Left ventricle myocardium inferior (tissue), 1 donor: ENCODE data around the gene RIN3. TPM values are rescaled to one million over a fixed set of nuclear protein-coding genes. Genes with fewer than 3 reads are reported as not detected.

Experiments used
- DNase-seq: peaks from one replicate; pipeline ENCODE4 v3.0.0-alpha.2; 2020
- H3K27ac ChIP-seq: fragments of 200-600 bp; replicated peaks from 2 replicates; pipeline ENCODE4 v1.8.0; 2021
- H3K27me3 ChIP-seq: fragments of 200-600 bp; 2 replicates; pipeline ENCODE4 v1.8.0; 2021; ENCODE audit warnings: low read depth
- H3K36me3 ChIP-seq: fragments of 200-600 bp; 2 replicates; pipeline ENCODE4 v1.8.0; 2021
- H3K4me1 ChIP-seq: fragments of 200-600 bp; 2 replicates; pipeline ENCODE4 v1.8.0; 2021
- H3K4me3 ChIP-seq: fragments of 200-600 bp; 2 replicates; pipeline ENCODE4 v1.8.0; 2021; ENCODE audit warnings: mild to moderate bottlenecking, moderate library complexity
- H3K9me3 ChIP-seq: fragments of 200-600 bp; replicated peaks from 2 replicates; pipeline ENCODE4 v1.8.0; 2021
- CTCF ChIP-seq: fragments of 200-600 bp; IDR thresholded peaks from 2 replicates; pipeline ENCODE4 v1.8.0; 2021; ENCODE audit warnings: antibody characterized with exemption, mild to moderate bottlenecking, borderline replicate concordance
- intact Hi-C: fragments of 100-400 bp; cut with micrococcal nuclease; formaldehyde crosslinking; loops from one replicate; pipeline ENCODE4 v1.11.0; 2022
- total RNA-seq: library from RNA; stranded (reverse); fragmentation: NEBNext Ultra II Directional; extraction: Animal tissue kit (Norgen Biotek cat#: 25700); gene quantifications from one replicate; pipeline ENCODE4 v1.2.1, GENCODE V29; 2021
- donor health status: DM: no; HTN: yes; CAD: no; lungs with severe emphysema.

The RIN3 gene
- total RNA-seq, 1 donor from 2014 or later = 13.8 TPM

GRCh38 chr14:92523752-92524151 is 10.2 kb downstream of the RIN3 start:
- Histone ChIP-seq H3K4me1 (peaks cover 18% of the 10 kb centered on the region), H3K4me3 (no peak overlapping the region), H3K36me3 (no peaks in the 10 kb centered on the region), H3K27me3 (no peaks in the 10 kb centered on the region), H3K27ac (no peak overlapping the region), H3K9me3 (no peaks in the 10 kb centered on the region)
- no peak for TF ChIP-seq CTCF
- DNase-seq = no peak
- intact Hi-C loops = no loop called here

- peaks cover 21% of the 10 kb centered on the region for H3K4me1 ChIP-seq
- no peaks in the 10 kb centered on the region for H3K27me3 ChIP-seq
- no peaks in the 10 kb centered on the region for H3K36me3 ChIP-seq
- no peak for DNase-seq
- intact Hi-C loops = no loop called here
- no peak overlapping the region for H3K27ac ChIP-seq
- H3K4me3 ChIP-seq = no peak overlapping the region
- no peaks in the 10 kb centered on the region for H3K9me3 ChIP-seq
- no peak for TF ChIP-seq CTCF
These were observed 11.1 kb downstream of the RIN3 start for GRCh38 chr14:92524602-92525185.

- Histone ChIP-seq H3K27ac (no peak overlapping the region), H3K9me3 (no peaks in the 10 kb centered on the region), H3K36me3 (no peaks in the 10 kb centered on the region), H3K4me1 (peaks cover 25% of the 10 kb centered on the region), H3K27me3 (no peaks in the 10 kb centered on the region), H3K4me3 (no peak overlapping the region)
- TF ChIP-seq CTCF = no peak
- DNase-seq = no peak
- intact Hi-C loops = no loop called here
These were observed 11.9 kb downstream of the RIN3 start for GRCh38 chr14:92525322-92526095.

GRCh38 chr14:92527721-92528120 is 14.1 kb downstream of the RIN3 start:
- no peaks in the 10 kb centered on the region for H3K36me3 ChIP-seq
- H3K4me3 ChIP-seq = no peak overlapping the region
- intact Hi-C loops = no loop called here
- H3K4me1 ChIP-seq = peaks cover 41% of the 10 kb centered on the region
- no peak for DNase-seq
- no peak overlapping the region for H3K27ac ChIP-seq
- TF ChIP-seq CTCF = no peak
- H3K9me3 ChIP-seq = no peaks in the 10 kb centered on the region
- no peaks in the 10 kb centered on the region for H3K27me3 ChIP-seq

GRCh38 chr14:92528486-92529100 is 15.0 kb downstream of the RIN3 start:
- Histone ChIP-seq H3K27ac (no peak overlapping the region), H3K4me1 (peaks cover 43% of the 10 kb centered on the region), H3K4me3 (no peak overlapping the region), H3K36me3 (no peaks in the 10 kb centered on the region), H3K27me3 (no peaks in the 10 kb centered on the region), H3K9me3 (no peaks in the 10 kb centered on the region)
- DNase-seq = no peak
- TF ChIP-seq CTCF = no peak
- intact Hi-C loops = no loop called here
